Mononuclear cell (primary cell): ENCODE data around the gene CD72. TPM values are rescaled to one million over a fixed set of nuclear protein-coding genes. Genes with fewer than 3 reads are reported as not detected.

Source experiments
- H3K27me3 ChIP-seq: 2 replicates; pipeline ENCODE4 v1.6.0; 2011; ENCODE audit warnings: low read length, control low read depth; ENCODE audit not compliant: insufficient read depth
- H3K4me1 ChIP-seq: 2 replicates; pipeline ENCODE4 v1.5.1; 2011; ENCODE audit warnings: mild to moderate bottlenecking, low read length, control low read depth; ENCODE audit not compliant: insufficient read depth
- H3K4me3 ChIP-seq: 2 replicates; pipeline ENCODE4 v1.5.1; 2011; ENCODE audit warnings: mild to moderate bottlenecking, low read length, moderate library complexity
- H3K9me3 ChIP-seq: 2 replicates; pipeline ENCODE4 v1.5.1; 2011; ENCODE audit warnings: low read depth, mild to moderate bottlenecking, control low read depth, low read length
- total RNA-seq: library from RNA; depleted of rRNA; stranded (reverse); fragments of >200 nt; gene quantifications from one replicate; pipeline ENCODE4 v1.2.3, GENCODE V29; 2012

Gene CD72
- total RNA-seq, 1 donor: 4.9 TPM

- no peaks in the 10 kb centered on the region for H3K4me1 ChIP-seq
- H3K4me3 ChIP-seq: no peak overlapping the region
- H3K27me3 ChIP-seq: no peaks in the 10 kb centered on the region
- no peaks in the 10 kb centered on the region for H3K9me3 ChIP-seq
Measured at GRCh38 chr9:35563791-35564197, 54.4 kb downstream of the CD72 start.

GRCh38 chr9:35562895-35563780, 55.1 kb downstream of the CD72 start:
- Histone ChIP-seq H3K27me3 (no peaks in the 10 kb centered on the region), H3K4me1 (no peaks in the 10 kb centered on the region), H3K9me3 (no peaks in the 10 kb centered on the region), H3K4me3 (no peak overlapping the region)

GRCh38 chr9:35561468-35562261, 56.5 kb downstream of the CD72 start:
- H3K4me3 ChIP-seq: no peak overlapping the region
- no peaks in the 10 kb centered on the region for H3K27me3 ChIP-seq
- no peaks in the 10 kb centered on the region for H3K9me3 ChIP-seq
- no peaks in the 10 kb centered on the region for H3K4me1 ChIP-seq

- Histone ChIP-seq H3K9me3 (no peaks in the 10 kb centered on the region), H3K4me3 (no peak overlapping the region), H3K4me1 (no peaks in the 10 kb centered on the region), H3K27me3 (no peaks in the 10 kb centered on the region)
Measured at GRCh38 chr9:35560625-35561337, 57.4 kb downstream of the CD72 start.

Other genes with a start within 250 kb of the CD72 start
- gene RUSC2, start 128.3 kb downstream of the CD72 start, total RNA-seq: 7.3 TPM
- 7.7 TPM for gene TESK1, start 13.2 kb downstream of the CD72 start, total RNA-seq
- 9.6 TPM for gene SIT1, start 32.5 kb upstream of the CD72 start, total RNA-seq
- gene RMRP, start 39.6 kb upstream of the CD72 start, total RNA-seq: 37,843 TPM
- 6.9 TPM for gene CCDC107, start 39.9 kb upstream of the CD72 start, total RNA-seq
- 0.10 TPM for gene ARHGEF39, start 46.8 kb upstream of the CD72 start, total RNA-seq
- not detected for gene CA9, start 55.5 kb upstream of the CD72 start, total RNA-seq
- 7.3 TPM for gene TPM2, start 71.5 kb upstream of the CD72 start, total RNA-seq
- gene TLN1, start 113.8 kb upstream of the CD72 start, total RNA-seq: 195 TPM
- gene CREB3, start 114.3 kb upstream of the CD72 start, total RNA-seq: 15.7 TPM
- 13.4 TPM for gene GBA2, start 130.8 kb upstream of the CD72 start, total RNA-seq
- gene RGP1, start 130.9 kb upstream of the CD72 start, total RNA-seq: 6.6 TPM
- not detected for gene MSMP, start 135.9 kb upstream of the CD72 start, total RNA-seq
- 1.2 TPM for gene NPR2, start 173.2 kb upstream of the CD72 start, total RNA-seq
- 0.42 TPM for gene SPAG8, start 193.8 kb upstream of the CD72 start, total RNA-seq
- gene HINT2, start 196.6 kb upstream of the CD72 start, total RNA-seq: 10.7 TPM
- not detected for gene FAM221B, start 210.3 kb upstream of the CD72 start, total RNA-seq
- 2.0 TPM for gene TMEM8B, start 210.8 kb upstream of the CD72 start, total RNA-seq